ENCODE results near the gene HOXD9. TPM values are rescaled to one million over a fixed set of nuclear protein-coding genes. Genes with fewer than 3 reads are reported as not detected.
A peak's percentile ranks its signal among the peaks of the same experiment; 100 is the strongest.

HOXD9 gene
- total RNA-seq, 1 experiment from 2014 or later: not detected

DNA sequence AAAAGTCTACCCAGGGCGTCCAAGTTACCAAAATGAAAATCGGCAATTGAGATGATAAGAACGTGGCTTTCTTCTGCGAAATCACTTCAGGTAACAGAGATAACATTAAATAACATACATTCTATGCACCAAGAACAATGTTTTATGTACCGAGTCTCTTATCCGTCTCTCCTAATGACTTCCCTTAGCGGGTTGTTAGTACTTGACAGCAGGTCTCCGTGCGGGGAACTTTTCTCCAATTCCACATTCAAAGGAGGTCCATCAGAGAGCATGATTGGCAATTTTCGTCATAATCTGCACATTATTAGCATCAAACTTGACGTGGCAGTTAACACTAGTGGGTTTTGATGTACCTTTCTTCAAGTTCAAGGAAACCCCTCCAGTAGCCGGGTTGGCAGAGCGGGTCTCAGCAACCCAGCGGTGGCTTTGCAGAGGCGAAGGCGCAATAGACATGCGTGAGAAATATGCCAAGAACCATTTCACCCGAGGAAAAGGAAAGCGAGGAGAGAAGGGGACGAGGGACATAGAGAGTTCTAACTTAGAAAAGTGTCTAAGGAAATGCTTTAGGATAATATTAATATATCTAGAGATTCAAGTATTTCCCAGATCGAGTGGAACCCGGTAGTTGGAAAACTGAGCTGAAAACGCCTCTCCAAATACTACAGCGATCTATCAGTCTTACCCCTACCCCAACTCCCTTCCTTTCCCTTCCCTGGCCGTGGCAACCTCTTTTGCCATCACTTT is 43.8 kb upstream of the HOXD9 start:
- no peak for TF ChIP-seq EZH2 (IDR thresholded peaks at IDR 0.05; ENCODE audit: low read depth)
- no peak for TF ChIP-seq CTCF (conservative IDR thresholded peaks at IDR 0.05)
- no peaks in the 10 kb centered on the region for H3K36me3 ChIP-seq (ENCODE audit: low read depth)
- H3K79me2 ChIP-seq (ENCODE audit: low read depth): no peaks in the 10 kb centered on the region
- BruUV-seq (replicated peaks): no TSS peak
- H2AFZ ChIP-seq: no peak overlapping the region
- no peaks in the 10 kb centered on the region; the same call in 1 of the 2 replicates for H3K9me3 ChIP-seq (ENCODE audit: insufficient read depth, low read depth)
- CTCF ChIA-PET: no interaction called here
- no peak overlapping the region for H3K4me2 ChIP-seq
- H3K4me3 ChIP-seq: no peak overlapping the region
- no peaks in the 10 kb centered on the region for H3K4me1 ChIP-seq (replicated peaks; ENCODE audit: insufficient read depth)
- intact Hi-C loops (cut with micrococcal nuclease; ENCODE audit: unreplicated experiment): no loop called here
- no peaks in the 10 kb centered on the region for H3F3A ChIP-seq (ENCODE audit: insufficient read depth, low read depth)
- H4K20me1 ChIP-seq (ENCODE audit: insufficient read depth): no peaks in the 10 kb centered on the region
- H3K9me2 ChIP-seq (ENCODE audit: insufficient read depth): no peaks in the 10 kb centered on the region
- H3K27ac ChIP-seq: no peak overlapping the region
- POLR2A ChIA-PET (ENCODE audit: unreplicated experiment): no interaction called here
- peaks cover 49% of the 10 kb centered on the region for H3K27me3 ChIP-seq (ENCODE audit: insufficient read depth, low read depth)
- no peak for DNase-seq

DNA sequence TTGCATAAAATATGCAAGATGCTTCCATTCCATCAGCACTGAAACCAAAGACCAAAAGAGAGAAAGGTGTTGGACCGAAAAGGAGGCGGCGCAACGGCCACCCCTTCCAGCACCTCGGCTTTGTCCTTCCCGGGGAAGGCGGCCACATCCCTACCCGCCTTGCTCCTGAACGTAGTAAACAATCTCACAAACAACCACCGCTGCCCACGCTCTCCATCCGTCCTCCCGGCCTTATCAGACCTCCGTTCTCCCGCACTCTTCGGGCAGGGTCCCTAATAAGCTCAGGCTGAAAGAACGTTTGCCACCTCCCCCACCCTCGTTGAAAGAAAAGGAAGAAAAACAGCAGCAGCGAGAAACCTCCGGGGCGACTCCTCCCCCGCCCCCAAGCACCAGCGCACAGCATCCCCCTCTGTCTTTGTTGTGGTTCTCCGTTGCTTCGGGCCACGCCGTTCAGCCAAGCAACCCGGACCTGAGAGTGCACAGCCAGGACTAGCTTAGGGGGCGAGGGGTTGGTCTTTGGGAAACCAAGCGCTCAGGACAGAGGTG is 43.2 kb upstream of the HOXD9 start:
- Histone ChIP-seq H2AFZ (no peak overlapping the region), H3K79me2 (ENCODE audit: low read depth) (no peaks in the 10 kb centered on the region), H3K4me1 (replicated peaks; ENCODE audit: insufficient read depth) (no peaks in the 10 kb centered on the region), H4K20me1 (ENCODE audit: insufficient read depth) (no peaks in the 10 kb centered on the region), H3K4me3 (no peak overlapping the region), H3K4me2 (no peak overlapping the region), H3K27me3 (ENCODE audit: insufficient read depth, low read depth) (peaks cover 43% of the 10 kb centered on the region), H3F3A (ENCODE audit: insufficient read depth, low read depth) (no peaks in the 10 kb centered on the region), H3K9me3 (ENCODE audit: insufficient read depth, low read depth) (no peaks in the 10 kb centered on the region; the same call in 1 of the 2 replicates), H3K27ac (no peak overlapping the region), H3K9me2 (ENCODE audit: insufficient read depth) (no peaks in the 10 kb centered on the region), H3K36me3 (ENCODE audit: low read depth) (no peaks in the 10 kb centered on the region)
- BruUV-seq (replicated peaks): no TSS peak
- TF ChIP-seq CTCF (conservative IDR thresholded peaks at IDR 0.05): no peak
- no peak for TF ChIP-seq EZH2 (IDR thresholded peaks at IDR 0.05; ENCODE audit: low read depth)
- CTCF ChIA-PET: no interaction called here
- intact Hi-C loops (cut with micrococcal nuclease; ENCODE audit: unreplicated experiment): no loop called here
- POLR2A ChIA-PET (ENCODE audit: unreplicated experiment): no interaction called here
- no peak for DNase-seq

DNA sequence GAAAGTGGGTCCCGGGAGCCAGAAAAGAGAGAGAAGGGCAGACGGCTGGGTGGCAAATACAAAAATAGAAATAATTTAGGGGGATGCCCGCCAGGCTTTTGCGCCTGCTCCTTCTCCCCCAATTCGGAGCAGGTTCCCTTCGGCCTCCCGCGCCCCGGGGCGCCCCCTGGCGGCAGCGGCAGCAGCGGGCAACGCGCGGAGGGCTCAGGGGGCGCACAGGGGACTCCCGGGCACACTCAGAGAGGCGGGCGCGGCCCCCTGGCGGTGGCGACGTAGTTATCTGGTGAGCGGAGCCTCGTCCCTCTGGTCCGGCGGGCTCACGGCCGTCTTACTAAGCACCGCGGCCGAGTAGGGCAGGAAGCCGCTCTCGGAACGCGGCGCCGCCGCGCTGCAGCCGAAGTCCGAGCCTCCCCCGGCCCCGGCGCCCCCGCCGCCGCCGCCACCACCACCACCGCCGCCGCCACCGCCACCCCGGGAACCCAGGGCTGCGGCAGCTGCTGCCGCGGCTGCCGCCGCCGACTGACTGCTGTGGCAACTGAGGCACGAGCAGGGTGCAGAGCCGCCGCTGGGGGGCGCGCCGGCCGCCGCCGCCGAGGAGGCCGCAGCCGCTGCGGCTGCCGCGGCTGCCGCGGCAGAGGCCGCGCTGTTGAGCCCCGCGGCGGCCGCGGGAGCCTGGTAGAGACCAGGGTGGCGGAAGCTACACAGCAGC is 42.5 kb upstream of the HOXD9 start:
- H3K27ac ChIP-seq: no peak overlapping the region
- no peak overlapping the region for H3K4me2 ChIP-seq
- H3K27me3 ChIP-seq (ENCODE audit: insufficient read depth, low read depth): peaks cover 42% of the 10 kb centered on the region
- no peaks in the 10 kb centered on the region for H4K20me1 ChIP-seq (ENCODE audit: insufficient read depth)
- no peaks in the 10 kb centered on the region for H3K79me2 ChIP-seq (ENCODE audit: low read depth)
- ChIA-PET CTCF (no interaction called here), POLR2A (ENCODE audit: unreplicated experiment) (no interaction called here)
- no peak for DNase-seq
- H3K9me2 ChIP-seq (ENCODE audit: insufficient read depth): no peaks in the 10 kb centered on the region
- no peak overlapping the region for H3K4me3 ChIP-seq
- H3F3A ChIP-seq (ENCODE audit: insufficient read depth, low read depth): no peaks in the 10 kb centered on the region
- no peak overlapping the region for H2AFZ ChIP-seq
- no peaks in the 10 kb centered on the region; the same call in 1 of the 2 replicates for H3K9me3 ChIP-seq (ENCODE audit: insufficient read depth, low read depth)
- TF ChIP-seq EZH2 (IDR thresholded peaks at IDR 0.05; ENCODE audit: low read depth) (no peak), CTCF (conservative IDR thresholded peaks at IDR 0.05) (peak; percentile 30; the same call in 1 of the 2 replicates)
- H3K4me1 ChIP-seq (replicated peaks; ENCODE audit: insufficient read depth): no peaks in the 10 kb centered on the region
- intact Hi-C loops (cut with micrococcal nuclease; ENCODE audit: unreplicated experiment): no loop called here
- no peaks in the 10 kb centered on the region for H3K36me3 ChIP-seq (ENCODE audit: low read depth)
- no TSS peak for BruUV-seq (replicated peaks)

All from PC-9 (cell line).